ENCODE data around the gene TSPOAP1.

- no peak for TF ChIP-seq RAD21 (IDR thresholded peaks at IDR 0.05; ENCODE audit: low read length)
- TF ChIP-seq POLR2A (IDR thresholded peaks at IDR 0.05; ENCODE audit: low read depth, low read length), result no peak
- TF ChIP-seq CTCF (conservative IDR thresholded peaks at IDR 0.05; ENCODE audit: low read depth, low read length), result no peak
- no peak for TF ChIP-seq MAFK (IDR thresholded peaks at IDR 0.05; ENCODE audit: low read depth, low read length)
Measured at GRCh38 chr17:58334256-58334655, 5.7 kb upstream of the TSPOAP1 start.

All from IMR-90 (cell line).